Trophoblast cell (in vitro differentiated cells and primary cell): ENCODE data around the gene MRTFB.
A peak's percentile ranks its signal among the peaks of the same experiment; 100 is the strongest.

Experiments used
- DNase-seq, 2 donors: peaks; one replicate each; pipeline ENCODE4 v3.0.0-alpha.2; 2016
- H2AFZ ChIP-seq: 2 replicates; pipeline ENCODE4 v1.6.1; 2013; ENCODE audit warnings: low read length, moderate library complexity, mild to moderate bottlenecking; ENCODE audit not compliant: insufficient read depth, poor library complexity
- H2AK5ac ChIP-seq: 2 replicates; pipeline ENCODE4 v1.6.1; 2013; ENCODE audit warnings: mild to moderate bottlenecking, low read length
- H2BK120ac ChIP-seq: 2 replicates; pipeline ENCODE4 v1.6.1; 2013; ENCODE audit warnings: low read length, mild to moderate bottlenecking, moderate library complexity; ENCODE audit not compliant: insufficient read depth, poor library complexity
- H2BK12ac ChIP-seq: 2 replicates; pipeline ENCODE4 v1.6.1; 2013; ENCODE audit warnings: mild to moderate bottlenecking, low read length, moderate library complexity
- H2BK5ac ChIP-seq: 2 replicates; pipeline ENCODE4 v1.6.1; 2013; ENCODE audit warnings: low read length, low read depth, moderate library complexity, mild to moderate bottlenecking; ENCODE audit not compliant: poor library complexity
- H3K14ac ChIP-seq: 2 replicates; pipeline ENCODE4 v1.6.1; 2013; ENCODE audit warnings: mild to moderate bottlenecking, low read length
- H3K18ac ChIP-seq: 2 replicates; pipeline ENCODE4 v1.6.1; 2013; ENCODE audit warnings: mild to moderate bottlenecking, low read length
- H3K23ac ChIP-seq: 2 replicates; pipeline ENCODE4 v1.6.1; 2013; ENCODE audit warnings: low read length
- H3K27ac ChIP-seq: 2 replicates; pipeline ENCODE4 v1.5.1; 2013; ENCODE audit warnings: low read depth, mild to moderate bottlenecking, inconsistent platforms, low read length, moderate library complexity
- H3K27me3 ChIP-seq: 2 replicates; pipeline ENCODE4 v1.6.1; 2013; ENCODE audit warnings: inconsistent platforms, mild to moderate bottlenecking, low read length, moderate library complexity; ENCODE audit not compliant: insufficient read depth
- H3K36me3 ChIP-seq, 2 experiments: 1 replicate in 1 of 2; 2 replicates in 1 of 2; pipeline ENCODE4 v1.6.1; 2013; ENCODE audit warnings: low read length in 2 of 2, mild to moderate bottlenecking in 2 of 2, moderate library complexity in 1 of 2; ENCODE audit not compliant: insufficient read depth in 2 of 2, control insufficient read depth in 1 of 2
- H3K4ac ChIP-seq: 2 replicates; pipeline ENCODE4 v1.6.1; 2013; ENCODE audit warnings: low read depth, mild to moderate bottlenecking, low read length, moderate library complexity
- H3K4me1 ChIP-seq, 2 experiments: 1 replicate in 1 of 2; 2 replicates in 1 of 2; pipeline ENCODE4 v1.6.1; 2013; ENCODE audit warnings: low read length in 2 of 2, mild to moderate bottlenecking in 2 of 2, moderate library complexity in 1 of 2; ENCODE audit not compliant: insufficient read depth in 2 of 2, control insufficient read depth in 1 of 2
- H3K4me2 ChIP-seq: 2 replicates; pipeline ENCODE4 v1.6.1; 2013; ENCODE audit warnings: inconsistent platforms, mild to moderate bottlenecking, low read length, moderate library complexity
- H3K4me3 ChIP-seq: 2 replicates; pipeline ENCODE4 v1.5.1; 2013; ENCODE audit warnings: mild to moderate bottlenecking, low read depth, low read length, inconsistent platforms
- H3K79me1 ChIP-seq: one replicate; pipeline ENCODE4 v1.6.1; 2013; ENCODE audit warnings: low read length
- H3K79me2 ChIP-seq: 2 replicates; pipeline ENCODE4 v1.6.1; 2013; ENCODE audit warnings: low read length, mild to moderate bottlenecking; ENCODE audit not compliant: control insufficient read depth, insufficient read depth, poor library complexity
- H3K9ac ChIP-seq: 2 replicates; pipeline ENCODE4 v1.6.1; 2013; ENCODE audit warnings: mild to moderate bottlenecking, low read length
- H3K9me3 ChIP-seq: 2 replicates; pipeline ENCODE4 v1.6.1; 2013; ENCODE audit warnings: low read depth, mild to moderate bottlenecking, control low read depth, inconsistent platforms, low read length; ENCODE audit not compliant: insufficient read depth
- H4K12ac ChIP-seq: 2 replicates; pipeline ENCODE4 v1.6.1; 2013; ENCODE audit warnings: low read depth, mild to moderate bottlenecking, low read length, moderate library complexity
- H4K8ac ChIP-seq: 2 replicates; pipeline ENCODE4 v1.6.1; 2013; ENCODE audit warnings: low read depth, mild to moderate bottlenecking, low read length, moderate library complexity
- H4K91ac ChIP-seq: one replicate; pipeline ENCODE4 v1.6.1; 2013; ENCODE audit warnings: low read depth, mild to moderate bottlenecking, low read length, moderate library complexity
- WGBS: extraction: QIAGEN DNeasy Blood & Tissue Kit; methylation state at CpG from one replicate; pipeline ENCODE4 v1.1.7; 2013; ENCODE audit warnings: missing lambda C conversion rate; ENCODE audit not compliant: insufficient read length, insufficient coverage; ENCODE audit errors: extremely low coverage; 5-methylcytosine and 5-hydroxymethylcytosine counted together

The MRTFB gene

GRCh38 chr16:14199624-14200023 is 128.5 kb downstream of the MRTFB start:
- H3K14ac ChIP-seq: no peak overlapping the region

GRCh38 chr16:14202095-14202494 is 131.0 kb downstream of the MRTFB start:
- no peaks in the 10 kb centered on the region for H3K79me2 ChIP-seq
- H3K23ac ChIP-seq: no peak overlapping the region

More at GRCh38 chr16:14199624-14200023, 128.5 kb downstream of the MRTFB start:
- peaks cover 2% of the 10 kb centered on the region for H3K27me3 ChIP-seq
- no peak overlapping the region for H2AK5ac ChIP-seq
- no peak overlapping the region for H3K27ac ChIP-seq
- no peak overlapping the region for H3K4ac ChIP-seq
- no peaks in the 10 kb centered on the region for H3K79me2 ChIP-seq
- WGBS: no CpG with 5 or more reads among the region's 1 CpG
- no peak overlapping the region for H2AFZ ChIP-seq
- H3K4me1 ChIP-seq: no peaks in the 10 kb centered on the region
- no peak overlapping the region for H3K4me3 ChIP-seq
- H2BK5ac ChIP-seq: no peak overlapping the region
- H2BK120ac ChIP-seq: no peak overlapping the region
- no peaks in the 10 kb centered on the region for H3K9me3 ChIP-seq
- no peak overlapping the region for H4K91ac ChIP-seq
- no peak overlapping the region for H3K23ac ChIP-seq
- H4K12ac ChIP-seq: no peak overlapping the region
- H2BK12ac ChIP-seq: no peak overlapping the region
- H3K9ac ChIP-seq: no peak overlapping the region
- no peak overlapping the region for H3K18ac ChIP-seq
- H3K4me2 ChIP-seq: no peak overlapping the region
- H3K79me1 ChIP-seq: no peaks in the 10 kb centered on the region
- peaks cover 0 to 2% of the 10 kb centered on the region in 2 experiments for H3K36me3 ChIP-seq
- DNase-seq: no peak
- H4K8ac ChIP-seq: no peak overlapping the region

GRCh38 chr16:14202697-14203096 is 131.6 kb downstream of the MRTFB start:
- no peak overlapping the region for H3K27ac ChIP-seq
- DNase-seq: no peak
- no peaks in the 10 kb centered on the region for H3K79me2 ChIP-seq
- no peak overlapping the region for H4K8ac ChIP-seq
- H3K9ac ChIP-seq: no peak overlapping the region
- H2AK5ac ChIP-seq: no peak overlapping the region
- peaks cover 0 to 2% of the 10 kb centered on the region in 2 experiments for H3K36me3 ChIP-seq
- H3K9me3 ChIP-seq: no peaks in the 10 kb centered on the region
- H3K27me3 ChIP-seq: peaks cover 2% of the 10 kb centered on the region
- H3K23ac ChIP-seq: no peak overlapping the region
- H3K14ac ChIP-seq: no peak overlapping the region
- H3K4me1 ChIP-seq: peaks cover 0 to 2% of the 10 kb centered on the region in 2 experiments
- H4K91ac ChIP-seq: no peak overlapping the region
- no peak overlapping the region for H3K4me3 ChIP-seq
- H2BK120ac ChIP-seq: no peak overlapping the region
- no peak overlapping the region for H3K4ac ChIP-seq
- no peaks in the 10 kb centered on the region for H3K79me1 ChIP-seq
- H2BK12ac ChIP-seq: no peak overlapping the region
- H3K18ac ChIP-seq: no peak overlapping the region
- no peak overlapping the region for H2AFZ ChIP-seq
- H4K12ac ChIP-seq: no peak overlapping the region
- no peak overlapping the region for H3K4me2 ChIP-seq
- H2BK5ac ChIP-seq: no peak overlapping the region

More at GRCh38 chr16:14202095-14202494, 131.0 kb downstream of the MRTFB start:
- H3K79me1 ChIP-seq: no peaks in the 10 kb centered on the region
- no peaks in the 10 kb centered on the region for H3K9me3 ChIP-seq
- H3K27ac ChIP-seq: no peak overlapping the region
- no peak overlapping the region for H2AFZ ChIP-seq
- no peak overlapping the region for H4K91ac ChIP-seq
- DNase-seq: no peak
- H3K14ac ChIP-seq: no peak overlapping the region
- H3K4me3 ChIP-seq: no peak overlapping the region
- no peak overlapping the region for H3K9ac ChIP-seq
- WGBS: no CpG with 5 or more reads among the region's 3 CpGs
- H3K4me2 ChIP-seq: no peak overlapping the region
- peaks cover 0 to 2% of the 10 kb centered on the region in 2 experiments for H3K36me3 ChIP-seq
- no peak overlapping the region for H2BK120ac ChIP-seq
- no peak overlapping the region for H4K12ac ChIP-seq
- peaks cover 0 to 2% of the 10 kb centered on the region in 2 experiments for H3K4me1 ChIP-seq
- no peak overlapping the region for H3K4ac ChIP-seq
- no peak overlapping the region for H2AK5ac ChIP-seq
- no peak overlapping the region for H2BK5ac ChIP-seq
- peaks cover 2% of the 10 kb centered on the region for H3K27me3 ChIP-seq
- no peak overlapping the region for H2BK12ac ChIP-seq
- H4K8ac ChIP-seq: no peak overlapping the region
- no peak overlapping the region for H3K18ac ChIP-seq

- Histone ChIP-seq H3K4me3 (no peak overlapping the region), H3K27me3 (peaks cover 2% of the 10 kb centered on the region), H3K4ac (no peak overlapping the region), H3K14ac (no peak overlapping the region), H3K23ac (no peak overlapping the region), H3K4me2 (no peak overlapping the region), H3K18ac (no peak overlapping the region), H3K27ac (no peak overlapping the region), H4K12ac (peak overlapping the region; percentile 15), H3K9me3 (no peaks in the 10 kb centered on the region), H3K36me3 (peaks cover 0 to 2% of the 10 kb centered on the region in 2 experiments), H4K8ac (no peak overlapping the region), H2AFZ (no peak overlapping the region), H3K79me2 (no peaks in the 10 kb centered on the region), H3K9ac (no peak overlapping the region), H2BK120ac (no peak overlapping the region), H3K79me1 (no peaks in the 10 kb centered on the region), H4K91ac (no peak overlapping the region), H2AK5ac (no peak overlapping the region), H2BK12ac (no peak overlapping the region), H2BK5ac (no peak overlapping the region), H3K4me1 (peaks cover 0 to 2% of the 10 kb centered on the region in 2 experiments)
- no peak for DNase-seq
- WGBS: no CpG with 5 or more reads among the region's 2 CpGs
These were observed 132.0 kb downstream of the MRTFB start for GRCh38 chr16:14203166-14203565.
